Caco-2 (cell line): Measurements from ENCODE around the gene AMZ1. TPM values are rescaled to one million over a fixed set of nuclear protein-coding genes. Genes with fewer than 3 reads are reported as not detected.

Experiments
- BruUV-seq: library from RNA; stranded (reverse); fragments of 400-500 nt; replicated peaks from 2 replicates; lab custom pipeline; 2021; lab: Mats Ljungman, UMichigan
- CTCF ChIA-PET: fragments of 300-600 bp; sonication (Branson Sonifier 250); formaldehyde crosslinking; loops from one replicate; lab custom pipeline; 2022; ENCODE audit warnings: antibody characterized with exemption; lab: Charles Lee
- POLR2A ChIA-PET: fragments of 300-600 bp; sonication (Branson Sonifier 250); formaldehyde crosslinking; loops from one replicate; lab custom pipeline; 2022; ENCODE audit warnings: antibody characterized with exemption; lab: Charles Lee
- DNase-seq, 2 experiments: peaks; one replicate each; pipeline versions ENCODE4 v3.0.0 to v3.0.0-alpha.2; 2020 to 2022
- H3K27me3 ChIP-seq: replicated peaks from 2 replicates; pipeline ENCODE4 v1.6.0; 2011; ENCODE audit warnings: low read length; ENCODE audit not compliant: control insufficient read depth, insufficient read depth
- H3K36me3 ChIP-seq: 2 replicates; pipeline ENCODE4 v1.5.1; 2011; ENCODE audit warnings: low read length; ENCODE audit not compliant: control insufficient read depth, insufficient read depth
- H3K4me1 ChIP-seq: fragments of 250-450 bp; sonication (Bioruptor Pico); 2 replicates; pipeline ENCODE4 v1.5.1; 2020; ENCODE audit warnings: mild to moderate bottlenecking
- H3K4me3 ChIP-seq: 2 replicates; pipeline ENCODE4 v1.5.1; 2011; ENCODE audit warnings: low read depth, mild to moderate bottlenecking, control low read depth, low read length
- H3K9me3 ChIP-seq: fragments of 250-450 bp; sonication (Bioruptor Pico); 2 replicates; pipeline ENCODE4 v1.5.1; 2020; ENCODE audit warnings: mild to moderate bottlenecking, moderate library complexity
- H3K27ac Mint-ChIP-seq: one replicate; pipeline ENCODE4 v1.8.0; 2022; ENCODE audit warnings: mixed read lengths; ENCODE audit not compliant: unreplicated experiment
- H3K27me3 Mint-ChIP-seq: one replicate; pipeline ENCODE4 v1.8.0; 2022; ENCODE audit warnings: mixed read lengths; ENCODE audit not compliant: insufficient read depth, unreplicated experiment
- H3K36me3 Mint-ChIP-seq: one replicate; pipeline ENCODE4 v1.8.0; 2022; ENCODE audit warnings: mild to moderate bottlenecking, mixed read lengths; ENCODE audit not compliant: insufficient read depth, unreplicated experiment
- H3K4me1 Mint-ChIP-seq: one replicate; pipeline ENCODE4 v1.8.0; 2022; ENCODE audit warnings: low read depth, mixed read lengths; ENCODE audit not compliant: unreplicated experiment
- H3K4me3 Mint-ChIP-seq: one replicate; pipeline ENCODE4 v1.8.0; 2022; ENCODE audit warnings: mild to moderate bottlenecking, moderate library complexity, mixed read lengths; ENCODE audit not compliant: unreplicated experiment
- H3K9me3 Mint-ChIP-seq: one replicate; pipeline ENCODE4 v1.8.0; 2022; ENCODE audit warnings: mixed read lengths; ENCODE audit not compliant: unreplicated experiment
- CTCF ChIP-seq, 2 experiments: fragments of 200-600 bp in 1 of 2; IDR thresholded peaks; 1 replicate in 1 of 2; 2 replicates in 1 of 2; pipeline versions ENCODE4 v1.5.1 to v1.8.0; 2011 to 2022; ENCODE audit warnings: antibody characterized with exemption in 1 of 2, control low read depth in 1 of 2, inconsistent platforms in 1 of 2, low read depth in 1 of 2, low read length in 1 of 2, mild to moderate bottlenecking in 1 of 2, moderate library complexity in 1 of 2; ENCODE audit not compliant: insufficient read depth in 1 of 2, severe bottlenecking in 1 of 2, unreplicated experiment in 1 of 2
- intact Hi-C: fragments of 100-400 bp; cut with micrococcal nuclease; formaldehyde crosslinking; loops from one replicate; pipeline ENCODE4 v1.10.0; 2022; ENCODE audit not compliant: unreplicated experiment
- total RNA-seq: library from RNA; stranded (reverse); gene quantifications from 2 replicates; pipeline ENCODE4 v1.2.3, GENCODE V29; 2022

Gene AMZ1
- total RNA-seq, 1 experiment from 2014 or later, result 0.11 TPM

DNA sequence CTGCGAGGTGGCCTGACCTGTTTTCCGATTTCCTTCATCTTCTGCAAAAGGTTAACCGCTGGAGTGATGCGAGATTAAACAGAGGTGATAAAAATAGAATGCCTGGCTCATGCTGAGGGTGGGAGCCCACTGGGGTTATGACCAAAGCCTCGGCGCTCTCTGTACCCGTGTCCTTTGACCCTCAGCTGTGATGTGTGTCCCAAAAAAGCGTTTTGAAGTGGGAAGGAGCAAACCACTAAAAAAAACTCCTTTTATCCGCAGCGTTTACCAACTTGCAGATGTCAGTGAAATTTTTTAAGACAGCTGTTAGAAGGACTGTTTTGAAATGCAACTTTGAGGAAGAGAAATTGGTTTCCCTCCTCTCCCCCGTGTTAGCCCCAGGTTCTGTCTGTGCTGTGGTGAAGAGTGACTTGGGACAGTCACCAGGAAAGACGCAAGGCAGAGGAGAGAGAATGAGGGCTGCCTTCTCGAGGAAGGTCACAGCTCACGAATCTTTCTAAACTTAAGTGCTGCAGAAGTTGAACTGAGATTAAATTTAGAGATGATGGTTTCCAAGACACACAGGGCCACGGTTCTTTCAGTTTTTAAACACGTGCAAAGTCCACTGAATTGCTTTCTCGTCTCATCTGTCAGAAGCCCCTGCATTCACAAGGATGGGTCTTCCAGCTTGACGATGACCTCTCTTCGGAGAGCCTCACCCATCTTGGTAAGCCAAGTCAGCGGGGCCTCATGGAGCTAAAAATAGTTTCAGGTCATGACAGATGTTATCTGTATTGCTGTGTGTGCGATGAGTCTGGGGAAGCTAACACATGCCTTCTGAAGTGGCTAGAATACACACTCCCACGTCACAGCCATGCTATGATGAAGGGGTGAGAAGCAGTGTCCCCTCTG lies 27.6 kb downstream of the AMZ1 start:
- CTCF ChIA-PET, result interaction anchor here (0.6 kb wide), 1 partner anchor 10 kb away, joined by 3 read pairs; no protein-coding TSS in a partner anchor
- H3K4me1 Mint-ChIP-seq, result peaks cover 8% of the 10 kb centered on the region
- intact Hi-C loops, result no loop called here
- no peak for TF ChIP-seq CTCF (IDR thresholded peaks at IDR 0.05; ENCODE audit: insufficient read depth in 1 of 2, low read depth in 1 of 2, low read length in 1 of 2, severe bottlenecking in 1 of 2, unreplicated experiment in 1 of 2)
- BruUV-seq, result no TSS peak
- POLR2A ChIA-PET, result interaction anchor here (0.6 kb wide), 1 partner anchor 87 kb away, joined by 3 read pairs; no protein-coding TSS in a partner anchor
- H3K27me3 Mint-ChIP-seq, result no peaks in the 10 kb centered on the region
- no peak overlapping the region for H3K4me3 Mint-ChIP-seq
- peaks cover 51% of the 10 kb centered on the region for H3K36me3 Mint-ChIP-seq
- H3K4me1 ChIP-seq, result no peaks in the 10 kb centered on the region
- H3K9me3 ChIP-seq, result no peaks in the 10 kb centered on the region
- no peak overlapping the region for H3K4me3 ChIP-seq
- H3K27ac Mint-ChIP-seq, result no peak overlapping the region
- H3K36me3 ChIP-seq, result no peaks in the 10 kb centered on the region
- DNase-seq, result peak in 1 of 2 experiments; percentile 26
- H3K9me3 Mint-ChIP-seq, result no peaks in the 10 kb centered on the region
- no peaks in the 10 kb centered on the region for H3K27me3 ChIP-seq

DNA sequence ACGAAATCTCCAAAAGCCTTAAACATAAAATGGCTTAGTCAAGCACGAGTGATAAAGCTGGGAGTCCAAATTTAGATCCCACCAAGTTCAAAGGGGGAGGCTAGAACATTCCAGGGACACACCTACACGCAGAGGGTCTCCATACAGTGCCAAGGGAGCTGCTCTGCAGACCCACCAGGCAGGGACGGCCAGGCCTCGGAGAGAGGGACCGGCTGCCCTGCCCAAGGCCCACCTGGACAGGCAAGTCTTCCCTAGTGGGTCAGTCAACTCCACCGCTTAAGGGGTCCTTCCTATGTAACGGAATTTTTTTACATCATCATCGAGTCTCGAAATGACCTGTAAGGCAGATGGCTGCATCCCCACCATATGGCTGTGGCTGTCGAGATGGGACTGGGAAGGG lies 28.5 kb downstream of the AMZ1 start:
- H3K4me1 ChIP-seq, result no peaks in the 10 kb centered on the region
- H3K27ac Mint-ChIP-seq, result no peak overlapping the region

DNA sequence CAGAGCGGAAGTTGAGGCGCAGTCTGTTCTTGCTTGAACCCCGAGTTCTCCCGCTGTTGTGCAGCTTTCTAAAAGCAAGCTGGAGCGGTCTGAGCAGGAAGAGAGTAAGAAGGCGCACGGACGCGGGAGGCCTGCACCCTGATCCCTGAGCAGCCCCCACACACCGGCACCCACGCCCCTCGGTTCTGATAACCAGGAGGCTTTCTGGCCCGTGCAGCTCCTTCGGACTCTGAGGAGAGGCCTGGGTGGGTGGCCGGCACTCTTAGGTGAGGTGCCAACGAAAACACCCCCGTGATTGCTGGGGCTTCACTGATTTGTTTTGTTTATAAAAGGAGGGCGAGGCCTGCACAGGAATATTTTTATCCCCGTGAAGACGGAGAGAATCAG lies 28.9 kb downstream of the AMZ1 start:
- Mint-ChIP-seq H3K27me3 (no peaks in the 10 kb centered on the region), H3K27ac (no peak overlapping the region), H3K4me1 (peaks cover 8% of the 10 kb centered on the region), H3K36me3 (peaks cover 57% of the 10 kb centered on the region), H3K4me3 (no peak overlapping the region), H3K9me3 (no peaks in the 10 kb centered on the region)
- no peak for DNase-seq
- ChIA-PET CTCF (no interaction called here), POLR2A (no interaction called here)
- H3K27me3 ChIP-seq, result no peaks in the 10 kb centered on the region
- no peak overlapping the region for H3K4me3 ChIP-seq
- TF ChIP-seq CTCF (IDR thresholded peaks at IDR 0.05; ENCODE audit: insufficient read depth in 1 of 2, low read depth in 1 of 2, low read length in 1 of 2, severe bottlenecking in 1 of 2, unreplicated experiment in 1 of 2), result no peak
- no peaks in the 10 kb centered on the region for H3K36me3 ChIP-seq
- intact Hi-C loops, result no loop called here
- H3K4me1 ChIP-seq, result no peaks in the 10 kb centered on the region
- no TSS peak for BruUV-seq
- no peaks in the 10 kb centered on the region for H3K9me3 ChIP-seq

More for the DNA sequence above, 28.5 kb downstream of the AMZ1 start:
- no peaks in the 10 kb centered on the region for H3K36me3 ChIP-seq
- Mint-ChIP-seq H3K4me3 (no peak overlapping the region), H3K36me3 (peaks cover 57% of the 10 kb centered on the region), H3K9me3 (no peaks in the 10 kb centered on the region), H3K27me3 (no peaks in the 10 kb centered on the region), H3K4me1 (peaks cover 8% of the 10 kb centered on the region)
- H3K4me3 ChIP-seq, result no peak overlapping the region
- BruUV-seq, result no TSS peak
- peak in 1 of 2 experiments; percentile 30 for DNase-seq
- ChIA-PET POLR2A (no interaction called here), CTCF (no interaction called here)
- no peak for TF ChIP-seq CTCF (IDR thresholded peaks at IDR 0.05; ENCODE audit: insufficient read depth in 1 of 2, low read depth in 1 of 2, low read length in 1 of 2, severe bottlenecking in 1 of 2, unreplicated experiment in 1 of 2)
- H3K27me3 ChIP-seq, result no peaks in the 10 kb centered on the region
- intact Hi-C loops, result no loop called here
- no peaks in the 10 kb centered on the region for H3K9me3 ChIP-seq
